ENCODE measurements around the gene ZPLD1.

The ZPLD1 gene

GRCh38 chr3:102434715-102435114 lies at the start of gene ZPLD1:
TSS of gene ZPLD1 (plus strand) at chr3:102435015. CDS start at chr3:102438488, 3,473 bp downstream.
- no peak for DNase-seq (ENCODE audit: low read depth)
- H3K4me3 ChIP-seq (ENCODE audit: low read length): no peak within 1 kb of the TSS
- TF ChIP-seq CTCF (conservative IDR thresholded peaks at IDR 0.05; ENCODE audit: low read depth, low read length): no peak

- H3K4me3 ChIP-seq (ENCODE audit: low read length): no peak overlapping the region
- TF ChIP-seq CTCF (conservative IDR thresholded peaks at IDR 0.05; ENCODE audit: low read depth, low read length): no peak
- no peak for DNase-seq (ENCODE audit: low read depth)
Observed at GRCh38 chr3:102390171-102390864, 44.5 kb upstream of the ZPLD1 start.

GRCh38 chr3:102390916-102391315 lies 43.9 kb upstream of the ZPLD1 start:
- no peak for TF ChIP-seq CTCF (conservative IDR thresholded peaks at IDR 0.05; ENCODE audit: low read depth, low read length)
- no peak overlapping the region for H3K4me3 ChIP-seq (ENCODE audit: low read length)
- no peak for DNase-seq (ENCODE audit: low read depth)

- no peak for TF ChIP-seq CTCF (conservative IDR thresholded peaks at IDR 0.05; ENCODE audit: low read depth, low read length)
- no peak overlapping the region for H3K4me3 ChIP-seq (ENCODE audit: low read length)
- DNase-seq (ENCODE audit: low read depth): no peak
Observed at GRCh38 chr3:102391491-102391890, 43.3 kb upstream of the ZPLD1 start.

- no peak overlapping the region for H3K4me3 ChIP-seq (ENCODE audit: low read length)
- TF ChIP-seq CTCF (conservative IDR thresholded peaks at IDR 0.05; ENCODE audit: low read depth, low read length): no peak
- DNase-seq (ENCODE audit: low read depth): no peak
Observed at GRCh38 chr3:102394517-102394916, 40.3 kb upstream of the ZPLD1 start.

- no peak for DNase-seq (ENCODE audit: low read depth)
- no peak overlapping the region for H3K4me3 ChIP-seq (ENCODE audit: low read length)
- TF ChIP-seq CTCF (conservative IDR thresholded peaks at IDR 0.05; ENCODE audit: low read depth, low read length): no peak
Observed at GRCh38 chr3:102398176-102398575, 36.6 kb upstream of the ZPLD1 start.

GRCh38 chr3:102398666-102399065 lies 36.1 kb upstream of the ZPLD1 start:
- DNase-seq (ENCODE audit: low read depth): no peak
- TF ChIP-seq CTCF (conservative IDR thresholded peaks at IDR 0.05; ENCODE audit: low read depth, low read length): no peak
- no peak overlapping the region for H3K4me3 ChIP-seq (ENCODE audit: low read length)

All from retinal pigment epithelial cell (primary cell).